ENCODE results near the gene LNPEP.

The LNPEP gene

DNA sequence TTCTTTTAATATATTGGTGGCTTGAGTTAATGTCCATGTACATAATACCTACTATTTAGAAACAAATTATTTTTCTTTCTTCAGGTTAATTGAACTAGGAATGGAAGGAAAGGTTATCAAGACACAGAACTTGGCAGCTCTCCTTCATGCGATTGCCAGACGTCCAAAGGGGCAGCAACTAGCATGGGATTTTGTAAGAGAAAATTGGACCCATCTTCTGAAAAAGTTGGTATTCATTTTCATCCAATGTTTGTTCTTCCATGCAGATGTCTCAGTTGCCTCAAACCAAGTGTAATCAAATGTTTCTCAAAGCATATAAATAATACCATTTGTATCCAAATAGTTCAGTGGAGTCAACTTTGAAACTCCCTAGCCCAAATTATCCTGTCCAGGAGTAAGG, 22.6 kb upstream of the LNPEP start:
- POLR2A ChIA-PET = no interaction called here

GRCh38 chr5:96919754-96920197, 16.1 kb upstream of the LNPEP start:
- no peaks in the 10 kb centered on the region for H3K27me3 ChIP-seq (replicated peaks in 2 of 5; ENCODE audit: control insufficient read depth in 4 of 5, insufficient read depth in 5 of 5, low read length in 4 of 5)
- no peak overlapping the region for H3K27ac ChIP-seq (ENCODE audit: insufficient read depth in 1 of 2, low read depth in 1 of 2, low read length in 2 of 2, poor library complexity in 1 of 2, severe bottlenecking in 2 of 2)
- WGBS (ENCODE audit: insufficient coverage) = 89% methylated on average over 1 of the region's 4 CpGs
- H3K4me1 ChIP-seq (ENCODE audit: control extremely low read depth in 1 of 4, control insufficient read depth in 4 of 4, insufficient read depth in 4 of 4, low read length in 3 of 4) = peaks cover 9 to 28% (median 21%) of the 10 kb centered on the region in 4 experiments
- no peaks in the 10 kb centered on the region for H3K9me3 ChIP-seq (ENCODE audit: control extremely low read depth in 1 of 5, control insufficient read depth in 4 of 5, insufficient read depth in 2 of 5, low read depth in 1 of 5, low read length in 4 of 5)
- no peak for DNase-seq
- POLR2A ChIA-PET = no interaction called here
- H3K36me3 ChIP-seq (ENCODE audit: control insufficient read depth in 4 of 4, insufficient read depth in 4 of 4, low read length in 3 of 4) = peaks cover 4 to 32% (median 16%) of the 10 kb centered on the region in 4 experiments
- no peak overlapping the region for H3K4me3 ChIP-seq (ENCODE audit: control insufficient read depth in 1 of 7, extremely low read depth in 1 of 7, insufficient read depth in 4 of 7, low read depth in 2 of 7, low read length in 6 of 7)
- CTCF ChIA-PET = no interaction called here

More for the DNA sequence above, 22.6 kb upstream of the LNPEP start:
- no peak for DNase-seq
- Histone ChIP-seq H3K4me3 (ENCODE audit: control insufficient read depth in 1 of 7, extremely low read depth in 1 of 7, insufficient read depth in 4 of 7, low read depth in 2 of 7, low read length in 6 of 7) (no peak overlapping the region), H3K36me3 (ENCODE audit: control insufficient read depth in 4 of 4, insufficient read depth in 4 of 4, low read length in 3 of 4) (peaks cover 19 to 46% (median 33%) of the 10 kb centered on the region in 4 experiments), H3K27ac (ENCODE audit: insufficient read depth in 1 of 2, low read depth in 1 of 2, low read length in 2 of 2, poor library complexity in 1 of 2, severe bottlenecking in 2 of 2) (no peak overlapping the region), H3K27me3 (replicated peaks in 2 of 5; ENCODE audit: control insufficient read depth in 4 of 5, insufficient read depth in 5 of 5, low read length in 4 of 5) (no peaks in the 10 kb centered on the region), H3K4me1 (ENCODE audit: control extremely low read depth in 1 of 4, control insufficient read depth in 4 of 4, insufficient read depth in 4 of 4, low read length in 3 of 4) (no peaks in the 10 kb centered on the region), H3K9me3 (ENCODE audit: control extremely low read depth in 1 of 5, control insufficient read depth in 4 of 5, insufficient read depth in 2 of 5, low read depth in 1 of 5, low read length in 4 of 5) (no peaks in the 10 kb centered on the region)
- CTCF ChIA-PET = no interaction called here
- WGBS (ENCODE audit: insufficient coverage) = 100% methylated on average over 2 of the region's 2 CpGs

GRCh38 chr5:96920744-96921355, 15.0 kb upstream of the LNPEP start:
- peaks cover 4 to 27% (median 14%) of the 10 kb centered on the region in 4 experiments for H3K36me3 ChIP-seq (ENCODE audit: control insufficient read depth in 4 of 4, insufficient read depth in 4 of 4, low read length in 3 of 4)
- peaks cover 9 to 28% (median 21%) of the 10 kb centered on the region in 4 experiments for H3K4me1 ChIP-seq (ENCODE audit: control extremely low read depth in 1 of 4, control insufficient read depth in 4 of 4, insufficient read depth in 4 of 4, low read length in 3 of 4)
- H3K4me3 ChIP-seq (ENCODE audit: control insufficient read depth in 1 of 7, extremely low read depth in 1 of 7, insufficient read depth in 4 of 7, low read depth in 2 of 7, low read length in 6 of 7) = peak overlapping the region in 2 of 7 experiments; percentile 19 to 42
- H3K27ac ChIP-seq (ENCODE audit: insufficient read depth in 1 of 2, low read depth in 1 of 2, low read length in 2 of 2, poor library complexity in 1 of 2, severe bottlenecking in 2 of 2) = peak overlapping the region; percentile 67 to 83
- ChIA-PET CTCF (interaction anchor here (0.7 to 1.2 kb wide), 2 partner anchors 11 to 47 kb away, joined by 3 read pairs; no protein-coding TSS in a partner anchor), POLR2A (no interaction called here)
- DNase-seq = peak in 2 of 3 donors; percentile 34 to 54
- H3K27me3 ChIP-seq (replicated peaks in 2 of 5; ENCODE audit: control insufficient read depth in 4 of 5, insufficient read depth in 5 of 5, low read length in 4 of 5) = no peaks in the 10 kb centered on the region
- WGBS (ENCODE audit: insufficient coverage) = 43% methylated on average over 1 of the region's 3 CpGs
- no peaks in the 10 kb centered on the region for H3K9me3 ChIP-seq (ENCODE audit: control extremely low read depth in 1 of 5, control insufficient read depth in 4 of 5, insufficient read depth in 2 of 5, low read depth in 1 of 5, low read length in 4 of 5)

DNA sequence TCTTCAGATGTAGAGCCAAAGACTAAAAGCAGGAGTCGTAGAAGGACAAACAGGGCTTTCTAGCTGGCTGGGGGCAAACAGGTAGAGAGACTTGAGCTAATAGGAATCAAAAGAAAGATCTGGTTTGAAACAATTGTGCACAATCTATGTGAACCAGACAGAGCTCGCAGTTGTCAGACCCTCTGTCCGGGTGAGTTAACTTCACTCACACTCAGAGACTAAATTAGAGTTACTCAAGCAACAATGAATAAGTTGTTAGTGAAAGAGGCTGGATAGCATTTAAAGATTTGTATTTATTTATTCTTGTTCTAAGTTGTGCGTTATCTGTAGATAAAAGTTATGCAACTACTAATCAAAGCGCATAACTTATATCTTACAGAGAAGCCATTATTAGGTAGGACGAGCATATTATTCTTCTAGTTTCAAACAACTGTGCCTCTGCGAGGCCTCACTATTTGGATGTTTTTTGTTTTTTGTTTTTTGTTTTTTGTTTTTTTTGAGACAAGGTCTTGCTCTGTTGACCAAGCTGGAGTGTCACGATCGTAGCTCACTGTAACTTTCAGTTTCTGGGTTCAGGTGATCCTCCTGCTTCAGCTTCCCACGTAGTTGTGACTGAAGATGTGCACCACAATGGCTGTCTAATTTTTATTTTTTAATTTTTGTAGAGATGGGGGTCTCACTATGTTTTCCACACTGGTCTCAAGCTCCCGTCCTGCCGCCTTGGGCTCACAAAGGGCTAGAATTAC, 13.2 kb upstream of the LNPEP start:
- POLR2A ChIA-PET = interaction anchor here (0.7 kb wide), 1 partner anchor 1959 kb away, joined by 3 read pairs; no protein-coding TSS in a partner anchor

DNA sequence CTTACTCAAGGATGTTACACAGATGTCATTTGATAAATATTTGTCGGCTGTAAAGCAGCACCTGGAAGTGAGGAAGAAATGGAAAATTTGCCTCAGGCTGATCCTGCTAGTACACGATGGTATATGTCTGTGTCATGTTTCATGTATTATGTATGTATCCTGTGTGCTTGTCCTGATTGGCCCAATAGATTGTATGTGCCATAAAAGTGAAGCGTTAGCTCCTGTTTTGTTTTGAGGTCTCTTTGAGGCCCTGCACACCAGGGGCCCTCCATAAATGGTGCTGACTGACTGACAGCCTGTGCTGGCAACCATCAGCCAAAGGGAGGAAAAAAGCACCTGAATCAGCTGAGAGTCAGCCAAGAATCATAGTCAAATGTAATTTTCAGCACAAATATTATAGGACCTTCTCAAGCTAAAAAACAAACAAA, 11.8 kb upstream of the LNPEP start:
- ChIA-PET POLR2A (interaction anchor here (0.7 kb wide), 1 partner anchor 13 kb away, joined by 3 read pairs; no protein-coding TSS in a partner anchor), CTCF (interaction anchor here (1.1 to 2.8 kb wide), 5 partner anchors 9 to 73 kb away, joined by 3 to 17 read pairs (median 4); no protein-coding TSS in a partner anchor)
- Histone ChIP-seq H3K36me3 (ENCODE audit: control insufficient read depth in 4 of 4, insufficient read depth in 4 of 4, low read length in 3 of 4) (peaks cover 0 to 8% (median 2%) of the 10 kb centered on the region in 4 experiments), H3K9me3 (ENCODE audit: control extremely low read depth in 1 of 5, control insufficient read depth in 4 of 5, insufficient read depth in 2 of 5, low read depth in 1 of 5, low read length in 4 of 5) (no peaks in the 10 kb centered on the region), H3K27ac (ENCODE audit: insufficient read depth in 1 of 2, low read depth in 1 of 2, low read length in 2 of 2, poor library complexity in 1 of 2, severe bottlenecking in 2 of 2) (no peak overlapping the region), H3K4me1 (ENCODE audit: control extremely low read depth in 1 of 4, control insufficient read depth in 4 of 4, insufficient read depth in 4 of 4, low read length in 3 of 4) (peaks cover 9 to 34% (median 25%) of the 10 kb centered on the region in 4 experiments), H3K4me3 (ENCODE audit: control insufficient read depth in 1 of 7, extremely low read depth in 1 of 7, insufficient read depth in 4 of 7, low read depth in 2 of 7, low read length in 6 of 7) (no peak overlapping the region), H3K27me3 (replicated peaks in 2 of 5; ENCODE audit: control insufficient read depth in 4 of 5, insufficient read depth in 5 of 5, low read length in 4 of 5) (no peaks in the 10 kb centered on the region)
- DNase-seq = no peak
- WGBS (ENCODE audit: insufficient coverage) = 100% methylated on average over 1 of the region's 3 CpGs

More for the DNA sequence above, 13.2 kb upstream of the LNPEP start:
- WGBS (ENCODE audit: insufficient coverage) = 93% methylated on average over 7 of the region's 12 CpGs
- Histone ChIP-seq H3K27me3 (replicated peaks in 2 of 5; ENCODE audit: control insufficient read depth in 4 of 5, insufficient read depth in 5 of 5, low read length in 4 of 5) (no peaks in the 10 kb centered on the region), H3K4me1 (ENCODE audit: control extremely low read depth in 1 of 4, control insufficient read depth in 4 of 4, insufficient read depth in 4 of 4, low read length in 3 of 4) (peaks cover 9 to 28% (median 21%) of the 10 kb centered on the region in 4 experiments), H3K4me3 (ENCODE audit: control insufficient read depth in 1 of 7, extremely low read depth in 1 of 7, insufficient read depth in 4 of 7, low read depth in 2 of 7, low read length in 6 of 7) (no peak overlapping the region), H3K36me3 (ENCODE audit: control insufficient read depth in 4 of 4, insufficient read depth in 4 of 4, low read length in 3 of 4) (peaks cover 2 to 18% (median 9%) of the 10 kb centered on the region in 4 experiments), H3K9me3 (ENCODE audit: control extremely low read depth in 1 of 5, control insufficient read depth in 4 of 5, insufficient read depth in 2 of 5, low read depth in 1 of 5, low read length in 4 of 5) (no peaks in the 10 kb centered on the region), H3K27ac (ENCODE audit: insufficient read depth in 1 of 2, low read depth in 1 of 2, low read length in 2 of 2, poor library complexity in 1 of 2, severe bottlenecking in 2 of 2) (peak overlapping the region in 1 of 2 experiments; percentile 83)
- no peak for DNase-seq
- CTCF ChIA-PET = interaction anchor here (1.4 to 2.8 kb wide), 2 partner anchors 10 to 42 kb away, joined by 3 to 17 read pairs; no protein-coding TSS in a partner anchor

DNA sequence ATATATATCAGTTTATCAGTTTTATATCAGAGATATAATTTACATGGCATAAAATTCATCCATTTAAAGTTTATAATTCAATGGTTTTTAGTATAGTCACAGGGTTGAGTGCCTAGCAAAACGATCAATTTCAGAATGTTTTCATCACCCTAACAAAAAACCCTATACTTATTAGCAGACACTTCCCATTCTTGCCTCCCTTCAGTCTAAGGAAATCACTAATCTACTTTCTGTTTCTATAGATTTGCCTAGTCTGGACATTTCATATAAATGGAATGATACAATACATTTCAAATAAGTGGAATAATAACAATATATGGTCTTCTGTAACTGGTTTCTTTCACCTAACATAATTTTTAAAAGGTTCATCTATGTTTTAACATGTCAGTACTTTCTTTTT, 9.6 kb upstream of the LNPEP start:
- Histone ChIP-seq H3K36me3 (ENCODE audit: control insufficient read depth in 4 of 4, insufficient read depth in 4 of 4, low read length in 3 of 4) (no peaks in the 10 kb centered on the region), H3K27me3 (replicated peaks in 2 of 5; ENCODE audit: control insufficient read depth in 4 of 5, insufficient read depth in 5 of 5, low read length in 4 of 5) (no peaks in the 10 kb centered on the region), H3K4me1 (ENCODE audit: control extremely low read depth in 1 of 4, control insufficient read depth in 4 of 4, insufficient read depth in 4 of 4, low read length in 3 of 4) (peaks cover 5 to 32% (median 18%) of the 10 kb centered on the region in 4 experiments), H3K27ac (ENCODE audit: insufficient read depth in 1 of 2, low read depth in 1 of 2, low read length in 2 of 2, poor library complexity in 1 of 2, severe bottlenecking in 2 of 2) (no peak overlapping the region), H3K9me3 (ENCODE audit: control extremely low read depth in 1 of 5, control insufficient read depth in 4 of 5, insufficient read depth in 2 of 5, low read depth in 1 of 5, low read length in 4 of 5) (no peaks in the 10 kb centered on the region), H3K4me3 (ENCODE audit: control insufficient read depth in 1 of 7, extremely low read depth in 1 of 7, insufficient read depth in 4 of 7, low read depth in 2 of 7, low read length in 6 of 7) (no peak overlapping the region)
- DNase-seq = no peak
- POLR2A ChIA-PET = no interaction called here
- no CpG with 5 or more reads among the region's 1 CpG for WGBS (ENCODE audit: insufficient coverage)
- CTCF ChIA-PET = no interaction called here
